CD4-positive, alpha-beta T cell treated with Interferon alpha-2 for 1 hour (primary cell): ENCODE measurements around the gene PRKCG.
"Not testable (repeated sequence)": the region's sequence is repeated elsewhere in the genome, so short reads cannot be mapped to it uniquely, and the experiment has no call there.

Experiments
- DNase-seq, 2 donors: peaks; one replicate each; pipeline ENCODE4 v3.0.0-alpha.2; 2020 to 2022

Gene PRKCG

DNA sequence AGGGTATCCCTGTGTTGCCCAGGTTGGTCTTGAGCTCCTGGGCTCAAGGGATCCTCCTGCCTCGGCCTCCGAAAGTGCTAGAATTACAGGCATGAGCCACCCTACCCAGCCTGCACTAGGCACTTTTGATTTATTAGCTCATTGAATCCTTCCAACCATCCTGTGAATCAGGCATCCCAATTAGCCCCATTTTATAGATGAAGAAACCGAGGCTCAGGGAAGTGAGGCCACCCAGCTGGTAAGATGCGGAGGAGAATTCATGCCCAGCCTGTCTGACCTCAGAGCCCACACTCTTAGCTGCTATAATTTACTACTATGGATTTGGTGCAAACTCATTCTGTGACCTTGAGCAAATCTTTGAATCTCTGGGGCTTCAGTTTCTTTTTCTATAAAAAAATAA, 62.9 kb downstream of the PRKCG start:
- no peak for DNase-seq

DNA sequence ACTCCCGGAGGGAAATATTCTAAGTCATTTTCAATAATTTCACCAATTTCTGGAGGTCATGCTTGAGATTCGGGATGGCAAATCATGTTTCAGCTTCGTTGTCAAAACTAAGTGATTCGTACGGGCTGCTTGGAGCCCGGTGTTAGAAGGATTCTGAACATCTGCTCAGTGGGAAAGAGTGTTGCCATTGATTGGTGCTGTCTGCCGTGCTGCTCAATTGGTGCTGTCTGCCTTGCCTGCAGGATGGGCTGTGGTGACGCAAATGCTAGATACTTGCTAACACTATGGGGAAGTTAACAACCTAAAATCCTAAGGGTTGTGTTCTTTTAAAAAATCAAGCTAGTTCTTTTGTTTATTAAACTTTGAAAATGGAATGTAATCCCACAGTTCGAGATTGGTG, 63.4 kb downstream of the PRKCG start:
- no peak for DNase-seq

DNA sequence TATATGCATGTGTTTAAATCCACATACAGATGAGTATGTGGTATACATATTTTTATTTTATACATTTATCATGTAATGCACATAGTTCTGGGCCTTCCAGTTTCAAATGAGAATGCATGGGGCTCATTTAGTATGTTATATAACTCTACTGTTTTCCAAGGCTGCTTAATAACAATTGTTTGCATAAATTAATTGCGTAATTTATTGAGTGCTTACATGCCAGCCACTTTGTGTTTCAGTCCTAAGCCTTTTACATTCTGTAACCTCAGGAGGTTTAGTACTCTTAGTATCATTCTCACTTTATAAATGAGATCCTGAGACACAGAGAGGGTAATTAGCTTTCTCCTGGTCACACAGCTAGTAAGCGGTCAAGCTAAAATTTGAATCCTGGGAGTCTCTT, 64.0 kb downstream of the PRKCG start:
- no peak for DNase-seq

DNA sequence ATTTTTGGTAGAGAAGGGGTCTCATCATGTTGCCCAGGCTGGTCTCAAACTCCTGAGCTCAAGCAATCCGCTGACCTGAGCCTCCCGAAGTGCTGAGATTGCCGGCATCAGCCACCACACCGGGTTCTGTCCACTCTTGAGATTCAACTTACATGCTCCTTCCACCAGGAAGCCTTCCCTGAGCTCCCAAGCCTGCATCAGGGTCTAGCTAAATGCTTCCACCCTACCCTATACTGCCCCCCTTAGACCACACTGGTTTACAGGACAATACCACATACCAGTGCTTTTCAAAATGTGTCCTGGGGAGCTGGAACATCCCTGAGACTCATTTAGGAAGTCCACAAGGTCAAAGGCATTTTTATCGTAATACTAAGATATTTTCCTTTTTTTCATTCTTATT, 65.6 kb downstream of the PRKCG start:
- DNase-seq = no peak

DNA sequence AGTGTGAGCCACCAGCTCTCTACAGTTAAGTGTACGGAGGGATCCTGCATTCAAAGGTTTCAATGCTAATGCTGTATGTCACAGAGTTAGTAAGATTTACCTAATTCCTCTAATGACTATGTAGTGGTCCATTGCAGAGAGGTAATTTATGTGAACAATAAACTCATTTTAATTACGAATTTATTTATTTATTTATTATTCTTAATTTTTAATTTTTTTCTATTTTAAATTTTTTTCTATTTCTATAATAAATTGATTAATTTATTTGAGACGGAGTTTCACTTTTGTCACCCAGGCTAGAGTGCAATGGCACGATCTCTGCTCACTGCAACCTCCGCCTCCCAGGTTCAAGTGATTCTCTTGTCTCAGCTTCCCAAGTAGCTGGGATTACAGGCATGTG, 66.6 kb downstream of the PRKCG start:
- not testable (repeated sequence) for DNase-seq

DNA sequence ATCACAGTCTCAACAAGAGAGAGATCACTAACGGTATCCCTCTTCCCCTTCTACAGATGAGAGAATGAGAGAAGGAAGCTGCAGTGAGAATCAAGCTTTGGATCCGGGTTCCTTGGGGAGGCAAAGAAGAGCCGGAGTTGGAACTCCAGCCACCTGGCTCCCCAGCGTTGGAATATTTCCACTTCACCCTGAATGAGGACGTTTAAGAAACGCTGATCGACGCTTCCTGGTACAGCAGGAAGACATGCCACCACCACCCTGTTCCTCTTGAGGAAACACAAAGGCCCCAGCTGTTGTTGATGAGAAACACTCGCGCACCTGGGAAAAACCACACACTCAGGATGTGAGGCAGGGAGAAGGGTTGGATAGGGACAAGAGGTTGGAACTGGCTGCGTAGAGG, 69.4 kb downstream of the PRKCG start:
- no peak for DNase-seq

DNA sequence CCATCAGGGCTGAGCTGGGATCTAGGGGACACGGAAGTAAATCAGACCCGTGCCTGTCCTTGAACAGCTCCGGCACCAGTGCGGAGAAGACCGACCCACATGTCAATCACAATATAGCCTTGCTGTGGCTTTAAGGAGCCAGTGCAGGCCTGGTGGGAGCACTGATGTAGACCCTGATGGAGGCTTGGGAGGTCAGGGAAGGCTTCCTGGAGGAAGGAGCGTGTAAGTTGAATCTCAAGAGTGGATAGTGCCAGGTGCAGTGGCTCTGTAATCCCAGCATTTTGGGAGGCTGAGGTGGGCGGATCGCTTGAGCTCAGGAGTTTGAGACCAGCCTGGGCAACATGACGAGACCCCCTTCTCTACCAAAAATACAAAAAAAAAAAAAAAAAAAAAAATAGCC, 70.0 kb downstream of the PRKCG start:
- DNase-seq = no peak

DNA sequence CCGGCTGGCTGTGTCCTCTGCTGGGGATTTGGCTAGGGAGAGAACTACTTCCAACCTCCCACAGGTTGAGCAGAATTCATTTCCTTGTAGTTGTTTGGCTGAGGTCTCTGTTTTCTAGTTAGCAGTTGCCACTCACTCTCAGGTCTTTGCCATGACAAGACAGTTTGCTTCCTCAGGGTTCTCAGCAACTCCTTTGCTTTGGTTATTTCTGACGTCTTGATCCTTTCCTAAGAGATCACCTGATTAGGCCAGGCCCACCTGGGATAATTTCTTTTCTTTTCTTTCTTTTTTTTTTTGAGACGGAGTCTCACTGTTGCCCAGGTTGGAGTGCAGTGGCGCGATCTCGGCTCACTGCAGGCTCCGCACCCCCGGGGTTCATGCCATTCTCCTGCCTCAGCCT, 71.4 kb downstream of the PRKCG start:
- no peak for DNase-seq
